K562 (cell line): ENCODE measurements around the gene ERCC6. TPM values are rescaled to one million over a fixed set of nuclear protein-coding genes. Genes with fewer than 3 reads are reported as not detected.
A peak's percentile ranks its signal among the peaks of the same experiment; 100 is the strongest.

Experiments
- CBFA2T3 ChIP-seq: fragments of 450-650 bp; IDR thresholded peaks from 2 replicates; pipeline ENCODE4 v1.6.1; 2017
- CCNT2 ChIP-seq: IDR thresholded peaks from 2 replicates; pipeline ENCODE4 v1.6.1; 2011; ENCODE audit warnings: borderline replicate concordance, low read depth, mild to moderate bottlenecking, moderate library complexity, mixed read lengths, low read length; ENCODE audit not compliant: insufficient read length; ENCODE audit errors: extremely low read depth
- GATA2 ChIP-seq: sonication (generic); formaldehyde crosslinking; IDR thresholded peaks from 2 replicates; pipeline ENCODE4 v1.4.0; 2020; ENCODE audit warnings: mild to moderate bottlenecking, missing genetic modification reagents
- NUFIP1 ChIP-seq: fragments of 450-650 bp; IDR thresholded peaks from 2 replicates; pipeline ENCODE4 v1.6.1; 2018; ENCODE audit not compliant: partially characterized antibody
- POLR2B ChIP-seq: fragments of 450-650 bp; IDR thresholded peaks from 2 replicates; pipeline ENCODE4 v1.6.1; 2018; ENCODE audit warnings: low read depth; ENCODE audit not compliant: partially characterized antibody
- SOX6 ChIP-seq: fragments of 450-650 bp; IDR thresholded peaks from 2 replicates; pipeline ENCODE4 v1.6.1; 2014; ENCODE audit warnings: mild to moderate bottlenecking
- TEAD4 ChIP-seq, 2 experiments: sonication (generic) in 1 of 2; formaldehyde crosslinking in 1 of 2; IDR thresholded peaks; 2 replicates each; pipeline versions ENCODE4 v1.6.1 to v1.8.0; 2012 to 2022; ENCODE audit warnings: borderline replicate concordance in 1 of 2, inconsistent platforms in 1 of 2, low read length in 1 of 2, mild to moderate bottlenecking in 1 of 2, missing genetic modification reagents in 1 of 2
- ZNF263 ChIP-seq: sonication (generic); formaldehyde crosslinking; IDR thresholded peaks from 2 replicates; pipeline ENCODE4 v1.8.0; 2022; ENCODE audit warnings: mild to moderate bottlenecking, missing genetic modification reagents, borderline replicate concordance
- polyA plus RNA-seq, 8 experiments: library from polyadenylated mRNA; depleted of rRNA in 4 of 8; stranded (reverse) in 5 of 8; unstranded in 3 of 8; fragments of >200 nt; fragmentation: Nextera tagmentation in 2 of 8; fragmentation: Illumina TruSeq in 1 of 8; extraction: Ambion mirVana in 2 of 8; extraction: Trizol in 1 of 8; gene quantifications; 2 replicates each; pipeline versions ENCODE4 v1.2.1 to v1.2.3, GENCODE V29; 2011 to 2014; ENCODE audit warnings: inconsistent platforms in 1 of 8, missing spikeins in 1 of 8
- total RNA-seq, 7 experiments: library from RNA; depleted of rRNA in 6 of 7; stranded (reverse); fragments of >200 nt in 6 of 7; fragmentation: Illumina TruSeq in 2 of 7; extraction: Trizol in 2 of 7; gene quantifications; 2 replicates each; pipeline versions ENCODE4 v1.2.1 to v1.2.3, GENCODE V29; 2011 to 2021; ENCODE audit warnings: low replicate concordance in 1 of 7
- TF ChIP-seq, protein P1 (sequence below): fragments of 200-400 bp; formaldehyde crosslinking; IDR thresholded peaks from 2 replicates; pipeline ENCODE4 v1.6.1; 2017; ENCODE audit warnings: mild to moderate bottlenecking, low read depth, low read length, moderate library complexity
- TF ChIP-seq, protein P2 (sequence below), 2 experiments: fragments of 450-650 bp in 1 of 2; sonication (generic) in 1 of 2; formaldehyde crosslinking in 1 of 2; IDR thresholded peaks; 2 replicates each; pipeline versions ENCODE4 v1.7.1 to v1.9.0; 2016 to 2022; ENCODE audit warnings: inconsistent platforms in 1 of 2, mild to moderate bottlenecking in 1 of 2, missing genetic modification reagents in 1 of 2
- TF ChIP-seq, protein P3 (sequence below): fragments of 450-650 bp; IDR thresholded peaks from 2 replicates; pipeline ENCODE4 v1.6.1; 2016

The ERCC6 gene
- total and polyA plus RNA-seq, 9 of the 15 experiments (the other 6 are each of a cell fraction or from before 2014, with no cell fraction given): 7.8 to 17.7 (median 11.8) TPM

DNA sequence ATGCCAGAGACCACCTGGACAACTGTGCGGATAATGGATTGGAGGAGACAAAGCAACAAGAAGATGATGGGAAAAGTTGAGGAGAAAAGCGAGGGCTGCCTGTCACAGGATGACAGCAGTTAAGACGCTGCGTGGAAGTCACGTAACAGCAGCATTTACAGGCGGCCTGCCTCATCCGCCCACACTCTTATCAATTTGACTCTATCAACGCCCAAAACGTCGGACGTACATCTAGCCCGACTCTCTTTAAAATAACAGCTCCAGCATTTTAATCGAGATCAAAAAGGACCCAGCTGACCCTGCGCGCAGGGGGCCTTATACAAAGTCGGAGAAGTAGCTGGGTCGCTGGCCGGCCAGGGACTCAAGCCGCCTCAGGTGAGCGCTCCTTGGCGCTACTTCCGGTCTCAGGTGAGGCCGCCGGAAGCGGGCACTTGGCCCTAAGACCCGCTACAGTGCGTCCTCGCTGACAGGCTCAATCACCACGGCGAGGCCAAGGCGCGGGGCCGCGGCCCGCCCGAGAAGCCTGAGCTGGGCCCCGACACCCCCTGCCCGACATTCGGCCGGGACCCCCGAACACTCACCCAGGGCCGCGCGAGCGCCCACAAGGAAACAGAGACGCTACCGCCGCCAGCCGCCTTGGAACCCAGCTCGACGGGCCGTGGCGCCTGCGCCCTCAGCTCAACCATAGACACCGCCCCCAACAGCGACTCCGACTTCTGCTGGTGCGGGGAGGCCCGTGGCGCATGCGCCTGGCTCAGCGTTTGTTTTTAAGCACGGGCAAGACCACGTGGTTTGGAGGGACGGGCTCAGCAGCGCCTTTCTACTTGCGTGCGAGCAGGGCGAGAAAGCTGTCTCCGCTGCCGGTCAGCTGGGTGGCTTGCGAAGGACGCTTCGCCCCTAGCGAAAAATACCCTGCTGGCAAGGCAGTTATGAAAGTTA lies at the start of gene ERCC6 (continued):
- TF ChIP-seq, protein P1, sequence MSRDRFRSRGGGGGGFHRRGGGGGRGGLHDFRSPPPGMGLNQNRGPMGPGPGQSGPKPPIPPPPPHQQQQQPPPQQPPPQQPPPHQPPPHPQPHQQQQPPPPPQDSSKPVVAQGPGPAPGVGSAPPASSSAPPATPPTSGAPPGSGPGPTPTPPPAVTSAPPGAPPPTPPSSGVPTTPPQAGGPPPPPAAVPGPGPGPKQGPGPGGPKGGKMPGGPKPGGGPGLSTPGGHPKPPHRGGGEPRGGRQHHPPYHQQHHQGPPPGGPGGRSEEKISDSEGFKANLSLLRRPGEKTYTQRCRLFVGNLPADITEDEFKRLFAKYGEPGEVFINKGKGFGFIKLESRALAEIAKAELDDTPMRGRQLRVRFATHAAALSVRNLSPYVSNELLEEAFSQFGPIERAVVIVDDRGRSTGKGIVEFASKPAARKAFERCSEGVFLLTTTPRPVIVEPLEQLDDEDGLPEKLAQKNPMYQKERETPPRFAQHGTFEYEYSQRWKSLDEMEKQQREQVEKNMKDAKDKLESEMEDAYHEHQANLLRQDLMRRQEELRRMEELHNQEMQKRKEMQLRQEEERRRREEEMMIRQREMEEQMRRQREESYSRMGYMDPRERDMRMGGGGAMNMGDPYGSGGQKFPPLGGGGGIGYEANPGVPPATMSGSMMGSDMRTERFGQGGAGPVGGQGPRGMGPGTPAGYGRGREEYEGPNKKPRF: no peak
- TF ChIP-seq SOX6: 0 out of 2 replicates have a peak, but pooled peaks have one; percentile 33
- TF ChIP-seq, protein P2, sequence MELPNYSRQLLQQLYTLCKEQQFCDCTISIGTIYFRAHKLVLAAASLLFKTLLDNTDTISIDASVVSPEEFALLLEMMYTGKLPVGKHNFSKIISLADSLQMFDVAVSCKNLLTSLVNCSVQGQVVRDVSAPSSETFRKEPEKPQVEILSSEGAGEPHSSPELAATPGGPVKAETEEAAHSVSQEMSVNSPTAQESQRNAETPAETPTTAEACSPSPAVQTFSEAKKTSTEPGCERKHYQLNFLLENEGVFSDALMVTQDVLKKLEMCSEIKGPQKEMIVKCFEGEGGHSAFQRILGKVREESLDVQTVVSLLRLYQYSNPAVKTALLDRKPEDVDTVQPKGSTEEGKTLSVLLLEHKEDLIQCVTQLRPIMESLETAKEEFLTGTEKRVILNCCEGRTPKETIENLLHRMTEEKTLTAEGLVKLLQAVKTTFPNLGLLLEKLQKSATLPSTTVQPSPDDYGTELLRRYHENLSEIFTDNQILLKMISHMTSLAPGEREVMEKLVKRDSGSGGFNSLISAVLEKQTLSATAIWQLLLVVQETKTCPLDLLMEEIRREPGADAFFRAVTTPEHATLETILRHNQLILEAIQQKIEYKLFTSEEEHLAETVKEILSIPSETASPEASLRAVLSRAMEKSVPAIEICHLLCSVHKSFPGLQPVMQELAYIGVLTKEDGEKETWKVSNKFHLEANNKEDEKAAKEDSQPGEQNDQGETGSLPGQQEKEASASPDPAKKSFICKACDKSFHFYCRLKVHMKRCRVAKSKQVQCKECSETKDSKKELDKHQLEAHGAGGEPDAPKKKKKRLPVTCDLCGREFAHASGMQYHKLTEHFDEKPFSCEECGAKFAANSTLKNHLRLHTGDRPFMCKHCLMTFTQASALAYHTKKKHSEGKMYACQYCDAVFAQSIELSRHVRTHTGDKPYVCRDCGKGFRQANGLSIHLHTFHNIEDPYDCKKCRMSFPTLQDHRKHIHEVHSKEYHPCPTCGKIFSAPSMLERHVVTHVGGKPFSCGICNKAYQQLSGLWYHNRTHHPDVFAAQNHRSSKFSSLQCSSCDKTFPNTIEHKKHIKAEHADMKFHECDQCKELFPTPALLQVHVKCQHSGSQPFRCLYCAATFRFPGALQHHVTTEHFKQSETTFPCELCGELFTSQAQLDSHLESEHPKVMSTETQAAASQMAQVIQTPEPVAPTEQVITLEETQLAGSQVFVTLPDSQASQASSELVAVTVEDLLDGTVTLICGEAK (IDR thresholded peaks at IDR 0.05): peak; percentile 93
- TF ChIP-seq, protein P2 (CRISPR knock-in tag; IDR thresholded peaks at IDR 0.05): no peak
- peak; percentile 94 for TF ChIP-seq POLR2B
- TF ChIP-seq GATA2: peak; percentile 56
- peak; percentile 48 for TF ChIP-seq NUFIP1
- TF ChIP-seq CBFA2T3: no peak
- TF ChIP-seq TEAD4 (IDR thresholded peaks at IDR 0.05; ENCODE audit: low read length): peak; percentile 30; the same call in 1 of the 2 replicates
- TF ChIP-seq TEAD4 (CRISPR knock-in tag; IDR thresholded peaks at IDR 0.05; ENCODE audit: borderline replicate concordance): no peak
- TF ChIP-seq CCNT2: peak; percentile 60
- 0 out of 2 replicates have a peak, but pooled peaks have one; percentile 7 for TF ChIP-seq ZNF263 (CRISPR knock-in tag)
- TF ChIP-seq, protein P3, sequence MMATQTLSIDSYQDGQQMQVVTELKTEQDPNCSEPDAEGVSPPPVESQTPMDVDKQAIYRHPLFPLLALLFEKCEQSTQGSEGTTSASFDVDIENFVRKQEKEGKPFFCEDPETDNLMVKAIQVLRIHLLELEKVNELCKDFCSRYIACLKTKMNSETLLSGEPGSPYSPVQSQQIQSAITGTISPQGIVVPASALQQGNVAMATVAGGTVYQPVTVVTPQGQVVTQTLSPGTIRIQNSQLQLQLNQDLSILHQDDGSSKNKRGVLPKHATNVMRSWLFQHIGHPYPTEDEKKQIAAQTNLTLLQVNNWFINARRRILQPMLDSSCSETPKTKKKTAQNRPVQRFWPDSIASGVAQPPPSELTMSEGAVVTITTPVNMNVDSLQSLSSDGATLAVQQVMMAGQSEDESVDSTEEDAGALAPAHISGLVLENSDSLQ: peak; percentile 53
